Measurements from ENCODE around the gene DOCK3.
"Not testable (repeated sequence)": the region's sequence is repeated elsewhere in the genome, so short reads cannot be mapped to it uniquely, and the experiment has no call there.

DOCK3 gene

GRCh38 chr3:50790894-50791293 is 116.2 kb downstream of the DOCK3 start:
- DNase-seq (ENCODE audit: low read depth in 1 of 2, low spot score in 1 of 2) = not testable (repeated sequence)

- no peak for DNase-seq (ENCODE audit: low read depth in 1 of 2, low spot score in 1 of 2)
Observed at GRCh38 chr3:50792568-50792967, 117.8 kb downstream of the DOCK3 start.

GRCh38 chr3:50803805-50804204 is 129.1 kb downstream of the DOCK3 start:
- DNase-seq (ENCODE audit: low read depth in 1 of 2, low spot score in 1 of 2) = not testable (repeated sequence)

- DNase-seq (ENCODE audit: low read depth in 1 of 2, low spot score in 1 of 2) = not testable (repeated sequence)
Observed at GRCh38 chr3:50804376-50804775, 129.6 kb downstream of the DOCK3 start.

- DNase-seq (ENCODE audit: low read depth in 1 of 2, low spot score in 1 of 2) = no peak
Observed at GRCh38 chr3:50805321-50805720, 130.6 kb downstream of the DOCK3 start.

- DNase-seq (ENCODE audit: low read depth in 1 of 2, low spot score in 1 of 2) = no peak
Observed at GRCh38 chr3:50806031-50806430, 131.3 kb downstream of the DOCK3 start.

GRCh38 chr3:50806806-50807205 is 132.1 kb downstream of the DOCK3 start:
- no peak for DNase-seq (ENCODE audit: low read depth in 1 of 2, low spot score in 1 of 2)

- no peak for DNase-seq (ENCODE audit: low read depth in 1 of 2, low spot score in 1 of 2)
Observed at GRCh38 chr3:50807266-50807665, 132.5 kb downstream of the DOCK3 start.

- no peak for DNase-seq (ENCODE audit: low read depth in 1 of 2, low spot score in 1 of 2)
Observed at GRCh38 chr3:50811893-50812292, 137.2 kb downstream of the DOCK3 start.

- DNase-seq (ENCODE audit: low read depth in 1 of 2, low spot score in 1 of 2) = no peak
Observed at GRCh38 chr3:50815844-50816243, 141.1 kb downstream of the DOCK3 start.

- DNase-seq (ENCODE audit: low read depth in 1 of 2, low spot score in 1 of 2) = no peak
Observed at GRCh38 chr3:50816894-50817293, 142.2 kb downstream of the DOCK3 start.

- no peak for DNase-seq (ENCODE audit: low read depth in 1 of 2, low spot score in 1 of 2)
Observed at GRCh38 chr3:50817756-50818529, 143.2 kb downstream of the DOCK3 start.

GRCh38 chr3:50819882-50820281 is 145.2 kb downstream of the DOCK3 start:
- DNase-seq (ENCODE audit: low read depth in 1 of 2, low spot score in 1 of 2) = no peak

- DNase-seq (ENCODE audit: low read depth in 1 of 2, low spot score in 1 of 2) = no peak
Observed at GRCh38 chr3:50825841-50826240, 151.1 kb downstream of the DOCK3 start.

- DNase-seq (ENCODE audit: low read depth in 1 of 2, low spot score in 1 of 2) = no peak
Observed at GRCh38 chr3:50830451-50830850, 155.7 kb downstream of the DOCK3 start.

- DNase-seq (ENCODE audit: low read depth in 1 of 2, low spot score in 1 of 2) = not testable (repeated sequence)
Observed at GRCh38 chr3:50831009-50831408, 156.3 kb downstream of the DOCK3 start.

- no peak for DNase-seq (ENCODE audit: low read depth in 1 of 2, low spot score in 1 of 2)
Observed at GRCh38 chr3:50840983-50841489, 166.3 kb downstream of the DOCK3 start.

GRCh38 chr3:50848308-50848707 is 173.6 kb downstream of the DOCK3 start:
- DNase-seq (ENCODE audit: low read depth in 1 of 2, low spot score in 1 of 2) = no peak

GRCh38 chr3:50850639-50851511 is 176.1 kb downstream of the DOCK3 start:
- DNase-seq (ENCODE audit: low read depth in 1 of 2, low spot score in 1 of 2) = no peak

- no peak for DNase-seq (ENCODE audit: low read depth in 1 of 2, low spot score in 1 of 2)
Observed at GRCh38 chr3:50853936-50854335, 179.2 kb downstream of the DOCK3 start.

- no peak for DNase-seq (ENCODE audit: low read depth in 1 of 2, low spot score in 1 of 2)
Observed at GRCh38 chr3:50862221-50862620, 187.5 kb downstream of the DOCK3 start.

Data from stimulated activated CD4-positive, alpha-beta T cell treated with anti-CD3 and anti-CD28 coated beads, Interleukin-15, amount 100 ng/mL, for 1 hour (primary cell).